IPS-NIHi11 (cell line): Measurements from ENCODE around the gene GAP43.

Experiments used
- DNase-seq: peaks from one replicate; pipeline ENCODE4 v3.0.0; 2012; ENCODE audit warnings: mixed read lengths, low spot score

Gene GAP43

DNA sequence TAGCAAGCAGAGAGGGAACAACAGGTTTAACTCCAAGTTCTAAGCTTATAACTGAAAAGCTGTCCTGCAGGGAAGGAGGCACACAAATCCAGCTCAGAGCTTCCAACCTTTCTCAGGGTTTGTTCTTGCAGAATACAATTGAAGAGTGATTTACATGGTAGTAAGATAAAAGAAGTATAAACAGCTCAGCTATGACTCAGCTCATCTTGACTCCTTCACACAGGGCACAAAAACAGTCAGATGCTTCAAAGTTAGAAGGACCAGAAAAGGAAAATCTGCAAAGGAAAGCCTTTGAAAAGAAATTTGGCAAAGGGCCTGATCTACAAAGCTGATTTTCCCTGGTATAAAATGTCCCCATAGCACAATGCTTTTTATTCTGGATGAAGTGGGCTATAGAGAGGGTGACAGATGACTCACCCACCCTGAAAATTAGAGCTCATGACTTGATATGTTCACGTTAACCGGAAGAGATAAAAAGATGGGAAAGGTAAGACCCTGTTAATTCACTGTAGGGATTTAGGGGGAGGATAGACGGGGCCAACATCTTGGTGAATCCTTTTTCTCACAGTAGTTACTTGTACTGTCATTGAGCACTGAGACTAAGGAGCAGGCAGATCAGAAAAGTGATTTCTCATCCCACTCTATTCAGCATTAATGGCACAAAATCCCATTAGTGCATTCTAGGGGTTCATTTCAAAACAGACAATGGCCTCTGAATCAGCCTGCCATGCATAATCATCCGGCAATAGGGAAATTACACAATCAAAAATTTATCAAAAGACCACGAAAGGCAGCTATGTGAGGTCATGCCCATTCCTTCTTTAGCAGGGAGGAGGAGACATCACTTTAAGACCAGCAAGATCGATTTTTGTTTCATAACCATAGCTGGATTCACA is 143.5 kb downstream of the GAP43 start:
- no peak for DNase-seq

DNA sequence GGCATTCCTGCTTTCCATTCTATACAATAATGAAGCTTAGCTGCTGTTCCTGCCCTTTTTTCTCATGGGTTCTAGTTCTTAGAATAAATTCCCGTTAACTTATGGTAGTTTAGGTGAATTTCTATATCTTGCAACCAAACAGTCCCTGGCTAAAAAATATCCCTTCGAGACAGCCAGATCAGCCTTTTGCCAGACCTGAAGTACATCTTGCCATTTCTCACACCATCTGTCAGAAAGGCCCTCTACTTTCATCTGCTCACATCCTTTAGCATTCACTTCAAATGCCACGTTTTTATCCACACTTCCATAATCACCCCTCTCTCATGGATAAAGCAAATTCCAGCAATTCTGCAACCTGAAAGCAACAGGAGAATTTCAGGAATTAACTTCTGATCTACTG is 145.4 kb downstream of the GAP43 start:
- no peak for DNase-seq
